Measurements from ENCODE around the gene RELN.

DNA sequence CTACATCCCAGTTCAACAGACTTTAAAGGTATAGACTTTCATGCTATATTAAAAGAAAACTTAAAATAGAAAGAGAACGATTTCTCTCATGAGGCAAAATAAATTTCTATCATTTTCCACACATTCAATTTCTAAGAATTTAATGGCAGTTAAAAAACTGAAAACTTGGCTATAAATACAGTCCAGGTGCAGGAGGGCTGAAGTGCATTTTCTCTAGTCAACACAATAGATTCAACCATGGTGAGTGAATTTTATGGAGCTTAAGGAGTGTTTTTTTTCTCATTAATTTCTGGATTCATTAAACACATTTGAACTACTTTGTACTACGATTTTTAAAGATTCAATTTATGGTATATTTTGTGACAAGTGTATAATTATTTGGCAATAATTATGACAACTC, 302.7 kb downstream of the RELN start:
- TF ChIP-seq NFATC3 (IDR thresholded peaks at IDR 0.05) (no peak), SREBF1 (IDR thresholded peaks at IDR 0.05; ENCODE audit: borderline replicate concordance, low read depth, low read length) (no peak), CTCF (IDR thresholded peaks at IDR 0.05 in 2 of 3, conservative IDR thresholded peaks at IDR 0.05 in 1 of 3; ENCODE audit: insufficient read depth in 2 of 3, low read depth in 1 of 3, low read length in 3 of 3) (no peak), CEBPZ (IDR thresholded peaks at IDR 0.05; ENCODE audit: borderline replicate concordance, low read depth, low read length) (no peak), KDM1A (IDR thresholded peaks at IDR 0.05) (no peak), CHD2 (IDR thresholded peaks at IDR 0.05; ENCODE audit: low read depth, low read length) (no peak), EP300 (IDR thresholded peaks at IDR 0.05; ENCODE audit: low read length) (no peak), SP1 (CRISPR knock-in tag; IDR thresholded peaks at IDR 0.05) (no peak), EZH2 (IDR thresholded peaks at IDR 0.05; ENCODE audit: borderline replicate concordance, low read depth, low read length) (no peak)
- TF ChIP-seq, protein P1, sequence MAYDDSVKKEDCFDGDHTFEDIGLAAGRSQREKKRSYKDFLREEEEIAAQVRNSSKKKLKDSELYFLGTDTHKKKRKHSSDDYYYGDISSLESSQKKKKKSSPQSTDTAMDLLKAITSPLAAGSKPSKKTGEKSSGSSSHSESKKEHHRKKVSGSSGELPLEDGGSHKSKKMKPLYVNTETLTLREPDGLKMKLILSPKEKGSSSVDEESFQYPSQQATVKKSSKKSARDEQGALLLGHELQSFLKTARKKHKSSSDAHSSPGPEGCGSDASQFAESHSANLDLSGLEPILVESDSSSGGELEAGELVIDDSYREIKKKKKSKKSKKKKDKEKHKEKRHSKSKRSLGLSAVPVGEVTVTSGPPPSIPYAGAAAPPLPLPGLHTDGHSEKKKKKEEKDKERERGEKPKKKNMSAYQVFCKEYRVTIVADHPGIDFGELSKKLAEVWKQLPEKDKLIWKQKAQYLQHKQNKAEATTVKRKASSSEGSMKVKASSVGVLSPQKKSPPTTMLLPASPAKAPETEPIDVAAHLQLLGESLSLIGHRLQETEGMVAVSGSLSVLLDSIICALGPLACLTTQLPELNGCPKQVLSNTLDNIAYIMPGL (CRISPR knock-in tag; IDR thresholded peaks at IDR 0.05): no peak
